MM.1S (cell line): ENCODE results near the gene MYO1E.
"Not testable (repeated sequence)": the region's sequence is repeated elsewhere in the genome, so short reads cannot be mapped to it uniquely, and the experiment has no call there.

Source experiments
- DNase-seq: peaks from one replicate; pipeline ENCODE4 v3.0.0-alpha.2; 2015
- H2AFZ ChIP-seq: fragments of 300-600 bp; sonication (generic); 2 replicates; pipeline ENCODE4 v1.6.0; 2016; ENCODE audit warnings: antibody characterized with exemption, low read length
- H3F3A ChIP-seq: fragments of 300-600 bp; sonication (generic); 2 replicates; pipeline ENCODE4 v1.6.1; 2016; ENCODE audit warnings: mild to moderate bottlenecking, antibody characterized with exemption, low read length, moderate library complexity, mixed read lengths; ENCODE audit not compliant: insufficient read depth
- H3K27ac ChIP-seq: fragments of 300-600 bp; sonication (generic); 2 replicates; pipeline ENCODE4 v1.5.1; 2016; ENCODE audit warnings: mild to moderate bottlenecking, low read length
- H3K27me3 ChIP-seq: fragments of 300-600 bp; sonication (generic); replicated peaks from 2 replicates; pipeline ENCODE4 v1.6.0; 2016; ENCODE audit warnings: low read length; ENCODE audit not compliant: insufficient read depth
- H3K36me3 ChIP-seq: fragments of 300-600 bp; sonication (generic); replicated peaks from 2 replicates; pipeline ENCODE4 v1.6.1; 2016; ENCODE audit warnings: mild to moderate bottlenecking, low read length, mixed read lengths; ENCODE audit not compliant: insufficient read depth
- H3K4me1 ChIP-seq: fragments of 300-600 bp; sonication (generic); 2 replicates; pipeline ENCODE4 v1.6.1; 2016; ENCODE audit warnings: low read length, mixed read lengths
- H3K4me2 ChIP-seq: fragments of 300-600 bp; sonication (generic); 2 replicates; pipeline ENCODE4 v1.6.0; 2016; ENCODE audit warnings: low read depth, low read length
- H3K4me3 ChIP-seq: fragments of 300-600 bp; sonication (generic); 2 replicates; pipeline ENCODE4 v1.5.1; 2016; ENCODE audit warnings: low read length, mixed read lengths
- H3K79me2 ChIP-seq: fragments of 300-600 bp; sonication (generic); 2 replicates; pipeline ENCODE4 v1.6.1; 2016; ENCODE audit warnings: mixed run types, low read length, mixed read lengths
- H3K9ac ChIP-seq: fragments of 300-600 bp; sonication (generic); 2 replicates; pipeline ENCODE4 v1.6.1; 2016; ENCODE audit warnings: low read length, mixed read lengths
- H3K9me2 ChIP-seq: fragments of 300-600 bp; sonication (generic); replicated peaks from 2 replicates; pipeline ENCODE4 v1.6.1; 2016; ENCODE audit warnings: mild to moderate bottlenecking, low read length, mixed read lengths; ENCODE audit not compliant: insufficient read depth
- H3K9me3 ChIP-seq: fragments of 300-600 bp; sonication (generic); replicated peaks from 2 replicates; pipeline ENCODE4 v1.6.1; 2016; ENCODE audit warnings: mild to moderate bottlenecking, low read length, mixed read lengths; ENCODE audit not compliant: insufficient read depth
- H4K20me1 ChIP-seq: fragments of 300-600 bp; sonication (generic); 2 replicates; pipeline ENCODE4 v1.6.1; 2016; ENCODE audit warnings: mild to moderate bottlenecking, low read length, moderate library complexity, mixed read lengths; ENCODE audit not compliant: insufficient read depth
- EZH2 ChIP-seq: fragments of 300-600 bp; sonication (generic); optimal IDR thresholded peaks from 2 replicates; pipeline ENCODE3; 2017; ENCODE audit warnings: low read depth, mild to moderate bottlenecking, antibody characterized with exemption, low read length, mixed read lengths
- EZH2phosphoT487 ChIP-seq: fragments of 300-600 bp; sonication (generic); IDR thresholded peaks from 2 replicates; pipeline ENCODE4 v1.6.1; 2018; ENCODE audit warnings: antibody characterized with exemption, low read length
- TF ChIP-seq, protein P1 (sequence below): fragments of 300-600 bp; sonication (generic); IDR thresholded peaks from 2 replicates; pipeline ENCODE4 v1.5.1; 2016; ENCODE audit warnings: antibody characterized with exemption, low read length, mixed read lengths

Gene MYO1E

DNA sequence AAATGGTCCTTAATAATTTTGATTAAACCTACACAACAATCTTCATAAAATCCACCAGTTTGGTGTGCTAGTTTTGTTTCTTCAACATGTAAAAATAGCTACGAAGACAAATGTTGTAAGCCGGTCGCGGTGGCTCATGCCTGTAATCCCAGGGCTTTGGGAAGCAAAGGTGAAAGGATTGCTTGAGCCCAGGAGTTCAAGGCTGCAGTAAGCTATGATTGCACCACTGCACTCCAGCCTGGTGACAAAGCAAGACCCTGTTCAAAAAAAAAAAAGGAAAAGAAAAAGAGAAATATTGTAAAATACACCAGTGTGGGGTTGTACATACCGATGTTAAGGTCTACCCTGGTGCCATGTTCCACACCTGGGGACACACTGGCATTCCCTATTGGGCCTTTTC lies 91.0 kb downstream of the MYO1E start:
- Histone ChIP-seq H3K9ac (no peak overlapping the region), H4K20me1 (no peaks in the 10 kb centered on the region), H3K79me2 (no peaks in the 10 kb centered on the region), H3K36me3 (no peaks in the 10 kb centered on the region), H3K9me2 (no peaks in the 10 kb centered on the region), H3K27me3 (no peaks in the 10 kb centered on the region), H3F3A (no peaks in the 10 kb centered on the region), H3K4me3 (no peak overlapping the region), H3K4me1 (no peaks in the 10 kb centered on the region), H3K4me2 (no peak overlapping the region), H3K27ac (no peak overlapping the region), H2AFZ (no peak overlapping the region), H3K9me3 (no peaks in the 10 kb centered on the region)
- TF ChIP-seq EZH2 (no peak), EZH2phosphoT487 (no peak)
- TF ChIP-seq, protein P1, sequence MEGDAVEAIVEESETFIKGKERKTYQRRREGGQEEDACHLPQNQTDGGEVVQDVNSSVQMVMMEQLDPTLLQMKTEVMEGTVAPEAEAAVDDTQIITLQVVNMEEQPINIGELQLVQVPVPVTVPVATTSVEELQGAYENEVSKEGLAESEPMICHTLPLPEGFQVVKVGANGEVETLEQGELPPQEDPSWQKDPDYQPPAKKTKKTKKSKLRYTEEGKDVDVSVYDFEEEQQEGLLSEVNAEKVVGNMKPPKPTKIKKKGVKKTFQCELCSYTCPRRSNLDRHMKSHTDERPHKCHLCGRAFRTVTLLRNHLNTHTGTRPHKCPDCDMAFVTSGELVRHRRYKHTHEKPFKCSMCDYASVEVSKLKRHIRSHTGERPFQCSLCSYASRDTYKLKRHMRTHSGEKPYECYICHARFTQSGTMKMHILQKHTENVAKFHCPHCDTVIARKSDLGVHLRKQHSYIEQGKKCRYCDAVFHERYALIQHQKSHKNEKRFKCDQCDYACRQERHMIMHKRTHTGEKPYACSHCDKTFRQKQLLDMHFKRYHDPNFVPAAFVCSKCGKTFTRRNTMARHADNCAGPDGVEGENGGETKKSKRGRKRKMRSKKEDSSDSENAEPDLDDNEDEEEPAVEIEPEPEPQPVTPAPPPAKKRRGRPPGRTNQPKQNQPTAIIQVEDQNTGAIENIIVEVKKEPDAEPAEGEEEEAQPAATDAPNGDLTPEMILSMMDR: no peak
- no peak for DNase-seq

DNA sequence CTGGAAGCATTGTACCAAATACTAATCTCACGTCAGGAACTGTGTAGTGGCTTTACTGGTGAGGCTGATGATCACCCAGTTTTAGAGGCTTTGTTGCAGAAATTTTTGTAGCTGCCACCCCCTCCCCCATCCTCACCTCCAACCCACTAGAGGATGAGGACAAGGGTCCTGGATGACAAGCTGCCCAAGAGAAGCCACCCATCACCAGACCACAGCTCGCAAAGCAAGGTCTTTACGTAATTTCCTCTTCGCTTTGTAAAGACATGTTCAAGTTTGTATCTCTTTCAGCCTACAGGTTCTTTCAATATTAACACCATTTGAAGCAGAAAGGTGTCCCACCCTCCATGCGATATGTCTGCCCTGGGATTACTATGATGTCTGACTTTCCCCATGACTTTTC lies 91.8 kb downstream of the MYO1E start:
- TF ChIP-seq EZH2 (no peak), EZH2phosphoT487 (no peak)
- TF ChIP-seq, protein P1: no peak
- Histone ChIP-seq H3K27ac (no peak overlapping the region), H3K27me3 (no peaks in the 10 kb centered on the region), H4K20me1 (no peaks in the 10 kb centered on the region), H3K36me3 (no peaks in the 10 kb centered on the region), H3K4me1 (no peaks in the 10 kb centered on the region), H3K9ac (no peak overlapping the region), H3K79me2 (no peaks in the 10 kb centered on the region), H3K4me3 (no peak overlapping the region), H3K9me3 (no peaks in the 10 kb centered on the region), H3F3A (no peaks in the 10 kb centered on the region), H2AFZ (no peak overlapping the region), H3K9me2 (no peaks in the 10 kb centered on the region), H3K4me2 (no peak overlapping the region)
- no peak for DNase-seq

DNA sequence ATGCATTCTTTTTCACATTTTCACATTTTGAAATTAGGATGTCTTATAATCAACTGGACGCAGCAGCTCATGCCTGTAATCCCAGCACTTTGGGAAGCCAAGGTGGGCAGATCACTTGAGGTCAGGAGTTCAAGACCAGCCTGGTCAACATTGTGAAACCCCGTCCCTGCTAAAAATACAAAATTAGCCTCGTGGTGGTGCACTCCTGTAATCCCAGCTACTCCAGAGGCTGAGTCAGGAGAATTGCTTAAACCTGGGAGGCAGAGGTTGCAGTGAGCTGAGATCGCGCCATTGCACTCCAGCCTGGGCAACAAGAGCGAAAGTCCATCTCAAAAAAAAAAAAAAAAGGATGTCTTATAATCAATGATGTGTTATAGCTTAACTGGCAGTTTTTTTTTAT lies 92.4 kb downstream of the MYO1E start:
- H3K9ac ChIP-seq, H3K4me3 ChIP-seq, H2AFZ ChIP-seq, H3K27me3 ChIP-seq, DNase-seq, H3K9me2 ChIP-seq, H3K27ac ChIP-seq, H3F3A ChIP-seq, H3K79me2 ChIP-seq, H3K4me1 ChIP-seq, H3K36me3 ChIP-seq, H4K20me1 ChIP-seq, H3K9me3 ChIP-seq, H3K4me2 ChIP-seq: not testable (repeated sequence)

DNA sequence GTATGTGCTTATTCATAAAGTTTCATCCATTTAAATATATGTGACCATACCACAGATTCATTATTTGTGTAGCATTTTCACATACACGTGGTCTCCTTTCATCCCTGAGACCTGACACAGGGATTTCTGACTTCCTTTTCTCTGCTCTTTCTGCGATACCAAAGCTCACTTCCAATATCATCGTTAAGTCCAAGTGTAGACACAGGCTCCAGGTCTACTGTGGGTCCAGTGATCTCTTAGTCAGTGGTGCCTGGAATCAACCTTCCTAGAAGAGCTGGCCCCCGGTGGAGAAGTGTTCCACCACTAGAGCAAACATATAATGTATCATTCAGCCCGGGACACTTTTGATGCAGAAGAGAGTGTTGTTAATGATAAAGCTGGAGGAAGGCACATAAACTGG lies 93.6 kb downstream of the MYO1E start:
- Histone ChIP-seq H3K4me3 (no peak overlapping the region), H3K9me2 (no peaks in the 10 kb centered on the region), H3K9me3 (no peaks in the 10 kb centered on the region), H3K9ac (no peak overlapping the region), H3K4me2 (no peak overlapping the region), H3K4me1 (no peaks in the 10 kb centered on the region), H3K27me3 (no peaks in the 10 kb centered on the region), H3K79me2 (no peaks in the 10 kb centered on the region), H3F3A (no peaks in the 10 kb centered on the region), H3K36me3 (no peaks in the 10 kb centered on the region), H3K27ac (no peak overlapping the region), H4K20me1 (no peaks in the 10 kb centered on the region), H2AFZ (no peak overlapping the region)
- TF ChIP-seq EZH2 (no peak), EZH2phosphoT487 (no peak)
- TF ChIP-seq, protein P1: no peak
- no peak for DNase-seq
